ENCODE results near the gene PEX6. TPM values are rescaled to one million over a fixed set of nuclear protein-coding genes. Genes with fewer than 3 reads are reported as not detected.

PEX6 gene
- total and polyA plus RNA-seq, 2 of the 13 experiments (the other 11 are each of a cell fraction or from before 2014, with no cell fraction given): 5.1 to 6.7 TPM

- TF ChIP-seq TRAFD1 (CRISPR knock-in tag; IDR thresholded peaks at IDR 0.05; ENCODE audit: borderline replicate concordance): 0 out of 2 replicates have a peak, but pooled peaks have one; percentile 29
- no peak for TF ChIP-seq MTA1 (CRISPR knock-in tag; IDR thresholded peaks at IDR 0.05; ENCODE audit: borderline replicate concordance)
- no peak for TF ChIP-seq CBFB (CRISPR knock-in tag; IDR thresholded peaks at IDR 0.05)
- peak; percentile 7; the same call in 1 of the 2 replicates for TF ChIP-seq NFAT5 (CRISPR knock-in tag; IDR thresholded peaks at IDR 0.05)
- no peak for TF ChIP-seq ZNF30 (CRISPR knock-in tag; IDR thresholded peaks at IDR 0.05)
- TF ChIP-seq ZNF12 (CRISPR knock-in tag; IDR thresholded peaks at IDR 0.05): no peak
- peak; percentile 70; the same call in 1 of the 2 replicates for TF ChIP-seq ZNF292 (CRISPR knock-in tag; IDR thresholded peaks at IDR 0.05; ENCODE audit: borderline replicate concordance, low read depth)
- TF ChIP-seq ZNF773 (CRISPR knock-in tag; IDR thresholded peaks at IDR 0.05; ENCODE audit: borderline replicate concordance): no peak
- TF ChIP-seq RXRB (CRISPR knock-in tag; IDR thresholded peaks at IDR 0.05; ENCODE audit: borderline replicate concordance): peak; percentile 24
- no peak for TF ChIP-seq SMYD3 (CRISPR knock-in tag; IDR thresholded peaks at IDR 0.05)
- peak; percentile 74 for TF ChIP-seq ZNF768 (CRISPR knock-in tag; IDR thresholded peaks at IDR 0.05)
- no peak for TF ChIP-seq MIXL1 (CRISPR knock-in tag; IDR thresholded peaks at IDR 0.05)
- TF ChIP-seq, protein P1, sequence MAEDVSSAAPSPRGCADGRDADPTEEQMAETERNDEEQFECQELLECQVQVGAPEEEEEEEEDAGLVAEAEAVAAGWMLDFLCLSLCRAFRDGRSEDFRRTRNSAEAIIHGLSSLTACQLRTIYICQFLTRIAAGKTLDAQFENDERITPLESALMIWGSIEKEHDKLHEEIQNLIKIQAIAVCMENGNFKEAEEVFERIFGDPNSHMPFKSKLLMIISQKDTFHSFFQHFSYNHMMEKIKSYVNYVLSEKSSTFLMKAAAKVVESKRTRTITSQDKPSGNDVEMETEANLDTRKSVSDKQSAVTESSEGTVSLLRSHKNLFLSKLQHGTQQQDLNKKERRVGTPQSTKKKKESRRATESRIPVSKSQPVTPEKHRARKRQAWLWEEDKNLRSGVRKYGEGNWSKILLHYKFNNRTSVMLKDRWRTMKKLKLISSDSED (CRISPR knock-in tag; IDR thresholded peaks at IDR 0.05): no peak
- TF ChIP-seq, protein P2, sequence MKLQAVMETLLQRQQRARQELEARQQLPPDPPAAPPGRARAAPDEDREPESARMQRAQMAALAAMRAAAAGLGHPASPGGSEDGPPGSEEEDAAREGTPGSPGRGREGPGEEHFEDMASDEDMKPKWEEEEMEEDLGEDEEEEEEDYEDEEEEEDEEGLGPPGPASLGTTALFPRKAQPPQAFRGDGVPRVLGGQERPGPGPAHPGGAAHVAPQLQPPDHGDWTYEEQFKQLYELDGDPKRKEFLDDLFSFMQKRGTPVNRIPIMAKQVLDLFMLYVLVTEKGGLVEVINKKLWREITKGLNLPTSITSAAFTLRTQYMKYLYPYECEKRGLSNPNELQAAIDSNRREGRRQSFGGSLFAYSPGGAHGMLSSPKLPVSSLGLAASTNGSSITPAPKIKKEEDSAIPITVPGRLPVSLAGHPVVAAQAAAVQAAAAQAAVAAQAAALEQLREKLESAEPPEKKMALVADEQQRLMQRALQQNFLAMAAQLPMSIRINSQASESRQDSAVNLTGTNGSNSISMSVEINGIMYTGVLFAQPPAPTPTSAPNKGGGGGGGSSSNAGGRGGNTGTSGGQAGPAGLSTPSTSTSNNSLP (IDR thresholded peaks at IDR 0.05; ENCODE audit: low read depth, low read length): no peak
- TF ChIP-seq, protein P3, sequence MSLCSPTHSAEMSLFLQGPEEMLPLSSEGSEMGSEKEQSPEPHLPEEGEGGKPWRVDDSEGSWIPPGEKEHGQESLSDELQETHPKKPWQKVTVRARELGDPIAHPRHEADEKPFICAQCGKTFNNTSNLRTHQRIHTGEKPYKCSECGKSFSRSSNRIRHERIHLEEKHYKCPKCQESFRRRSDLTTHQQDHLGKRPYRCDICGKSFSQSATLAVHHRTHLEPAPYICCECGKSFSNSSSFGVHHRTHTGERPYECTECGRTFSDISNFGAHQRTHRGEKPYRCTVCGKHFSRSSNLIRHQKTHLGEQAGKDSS (CRISPR knock-in tag; IDR thresholded peaks at IDR 0.05; ENCODE audit: borderline replicate concordance, low read depth): no peak
- TF ChIP-seq SP140L (CRISPR knock-in tag; IDR thresholded peaks at IDR 0.05; ENCODE audit: borderline replicate concordance): 0 out of 2 replicates have a peak, but pooled peaks have one; percentile 34
- TF ChIP-seq ZNF629 (CRISPR knock-in tag; conservative IDR thresholded peaks at IDR 0.05): 0 out of 2 replicates have a peak, but pooled peaks have one; percentile 10
- TF ChIP-seq MAFF (IDR thresholded peaks at IDR 0.05; ENCODE audit: low read depth, low read length): no peak
Observed at GRCh38 chr6:42960243-42961019, 18.6 kb downstream of the PEX6 start, which contains the start of gene GNMT (continued).

All from HepG2 (cell line).